ENCODE data around the gene RBM26. TPM values are rescaled to one million over a fixed set of nuclear protein-coding genes. Genes with fewer than 3 reads are reported as not detected.
"Not testable (repeated sequence)": the region's sequence is repeated elsewhere in the genome, so short reads cannot be mapped to it uniquely, and the experiment has no call there.

RBM26 gene
- total and polyA plus RNA-seq, 2 experiments from 2014 or later = 46.0 to 69.3 TPM

- no peak for DNase-seq (ENCODE audit: low spot score)
- Mint-ChIP-seq H3K36me3 (ENCODE audit: low read depth) (peaks cover 52% of the 10 kb centered on the region), H3K4me1 (peaks cover 4% of the 10 kb centered on the region; the same call in 1 of the 3 replicates), H3K27me3 (ENCODE audit: insufficient read depth, low read depth, poor library complexity) (peaks cover 2% of the 10 kb centered on the region), H3K27ac (no peak overlapping the region), H3K9me3 (no peaks in the 10 kb centered on the region), H3K4me3 (no peak overlapping the region)
- no peak for TF ChIP-seq ZNF462 (CRISPR knock-in tag; IDR thresholded peaks at IDR 0.05)
- peaks cover 12% of the 10 kb centered on the region; the same call in 1 of the 2 replicates for H3K36me3 ChIP-seq (ENCODE audit: insufficient read depth)
- no peak overlapping the region for H3K27ac ChIP-seq (ENCODE audit: low read depth)
- H3K27me3 ChIP-seq (ENCODE audit: insufficient read depth) = no peaks in the 10 kb centered on the region
- no peaks in the 10 kb centered on the region for H3F3A ChIP-seq (replicated peaks; ENCODE audit: low read depth)
- H3K4me3 ChIP-seq = no peak overlapping the region
- H3K9me2 ChIP-seq (ENCODE audit: insufficient read depth) = no peaks in the 10 kb centered on the region
- no peak overlapping the region for H3K4me2 ChIP-seq
- no peak for ATAC-seq
- no peaks in the 10 kb centered on the region for H3K79me2 ChIP-seq (replicated peaks; ENCODE audit: insufficient read depth)
- H2AFZ ChIP-seq = no peak overlapping the region
- H3K4me1 ChIP-seq (ENCODE audit: insufficient read depth) = no peaks in the 10 kb centered on the region
- H4K20me1 ChIP-seq (replicated peaks; ENCODE audit: insufficient read depth) = 0 out of 2 replicates have a peak, but pooled peaks cover 4% of the 10 kb centered on the region
Measured at GRCh38 chr13:79352107-79352506, 53.9 kb downstream of the RBM26 start.

- H3K27me3 ChIP-seq (ENCODE audit: insufficient read depth); H3K9me2 ChIP-seq (ENCODE audit: insufficient read depth); H3F3A ChIP-seq (replicated peaks; ENCODE audit: low read depth); H2AFZ ChIP-seq; H3K4me2 ChIP-seq; H3K4me3 ChIP-seq; H3K4me1 Mint-ChIP-seq; H3K27ac ChIP-seq (ENCODE audit: low read depth); H3K4me1 ChIP-seq (ENCODE audit: insufficient read depth); ATAC-seq; H3K79me2 ChIP-seq (replicated peaks; ENCODE audit: insufficient read depth); H3K27me3 Mint-ChIP-seq (ENCODE audit: insufficient read depth, low read depth, poor library complexity); H3K27ac Mint-ChIP-seq; DNase-seq (ENCODE audit: low spot score); H3K4me3 Mint-ChIP-seq; H3K9me3 Mint-ChIP-seq; H4K20me1 ChIP-seq (replicated peaks; ENCODE audit: insufficient read depth): not testable (repeated sequence)
- peaks cover 14% of the 10 kb centered on the region; the same call in 1 of the 2 replicates for H3K36me3 ChIP-seq (ENCODE audit: insufficient read depth)
- H3K36me3 Mint-ChIP-seq (ENCODE audit: low read depth) = peaks cover 28% of the 10 kb centered on the region
Measured at GRCh38 chr13:79349608-79350007, 56.4 kb downstream of the RBM26 start.

Measured in GM23338 (cell line).